Measurements from ENCODE around the gene MBD3L2B.
"Not testable (repeated sequence)": the region's sequence is repeated elsewhere in the genome, so short reads cannot be mapped to it uniquely, and the experiment has no call there.

Gene MBD3L2B

GRCh38 chr19:7051421-7051820 is 30.2 kb upstream of the MBD3L2B start:
- not testable (repeated sequence) for H3K4me3 Mint-ChIP-seq; H3K27ac Mint-ChIP-seq; ATAC-seq; H3K4me1 Mint-ChIP-seq; DNase-seq; H3K27me3 Mint-ChIP-seq; H3K36me3 Mint-ChIP-seq (ENCODE audit: low read depth); H3K9me3 Mint-ChIP-seq

DNA sequence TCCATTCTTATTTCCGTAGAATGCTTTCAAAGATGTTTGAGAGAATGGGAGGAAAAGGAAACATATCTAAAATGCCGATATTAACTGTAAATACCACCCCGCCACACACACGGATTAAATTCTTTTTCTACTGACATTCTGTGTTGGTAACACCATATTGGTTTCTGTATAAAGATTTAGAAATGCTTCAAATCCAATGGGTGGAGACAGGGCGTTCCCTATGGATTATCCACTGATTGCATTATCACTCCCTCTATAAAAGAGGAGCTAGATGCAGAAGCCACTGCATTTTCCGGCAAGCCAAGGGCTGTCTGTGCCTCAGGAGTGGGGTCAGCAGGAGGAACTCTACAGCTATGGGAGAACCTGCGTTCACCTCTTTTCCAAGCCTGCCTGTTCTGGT is 27.8 kb upstream of the MBD3L2B start, which contains the start of gene MBD3L2:
TSS of gene MBD3L2 (plus strand) at position 301 of the 400 bp plus-strand sequence. CDS start at position 354, 53 bp downstream.
- H3K4me1 Mint-ChIP-seq; H3K27ac Mint-ChIP-seq; ATAC-seq; H3K4me3 Mint-ChIP-seq; DNase-seq; H3K9me3 Mint-ChIP-seq; H3K36me3 Mint-ChIP-seq (ENCODE audit: low read depth); H3K27me3 Mint-ChIP-seq: not testable (repeated sequence)

DNA sequence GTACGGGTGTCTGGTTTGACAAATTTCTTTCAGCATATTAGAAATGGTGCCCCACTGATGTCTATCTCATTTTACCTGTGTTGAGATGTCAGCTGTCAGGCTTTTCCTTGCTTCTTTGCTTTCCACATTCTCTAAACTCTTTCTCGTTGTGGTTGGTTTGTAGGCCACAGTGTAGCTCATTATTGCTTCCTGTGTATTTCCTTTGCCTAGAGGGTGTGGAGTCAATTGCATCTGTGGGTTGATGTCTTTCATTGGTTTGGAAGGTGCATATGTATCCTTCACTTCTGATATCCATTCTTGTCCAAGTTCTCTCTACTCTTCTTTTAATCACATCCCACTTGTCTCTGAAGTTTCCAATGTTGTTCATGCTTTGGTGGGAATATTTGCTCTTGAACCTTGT is 20.3 kb upstream of the MBD3L2B start:
- not testable (repeated sequence) for H3K9me3 Mint-ChIP-seq; H3K27me3 Mint-ChIP-seq; ATAC-seq; H3K36me3 Mint-ChIP-seq (ENCODE audit: low read depth); H3K4me3 Mint-ChIP-seq; H3K27ac Mint-ChIP-seq; H3K4me1 Mint-ChIP-seq; DNase-seq

DNA sequence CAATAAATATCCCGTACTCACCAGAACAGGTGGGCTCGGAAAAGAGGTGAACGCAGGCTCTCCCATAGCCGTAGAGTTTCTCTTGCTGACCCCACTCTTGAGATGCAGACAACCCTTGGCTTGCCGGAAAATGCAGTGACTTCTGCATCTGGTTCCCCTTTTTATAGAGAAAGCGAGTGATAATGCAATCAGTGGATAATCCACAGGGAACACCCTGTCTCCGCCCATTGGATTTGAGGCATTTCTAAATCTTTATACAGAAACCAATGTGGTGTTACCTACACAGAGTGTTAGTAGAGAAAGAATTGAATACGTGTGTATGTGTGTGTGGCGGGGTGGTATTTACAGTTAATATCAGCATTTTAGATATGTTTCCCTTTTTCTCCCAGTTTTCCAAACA is 18.8 kb upstream of the MBD3L2B start, which contains the start of gene MBD3L4:
TSS of gene MBD3L4 (minus strand) at position 101 of the 400 bp plus-strand sequence. CDS start at position 66, 35 bp downstream.
- not testable (repeated sequence) for H3K4me3 Mint-ChIP-seq; H3K27me3 Mint-ChIP-seq; H3K9me3 Mint-ChIP-seq; H3K36me3 Mint-ChIP-seq (ENCODE audit: low read depth); ATAC-seq; H3K4me1 Mint-ChIP-seq; DNase-seq; H3K27ac Mint-ChIP-seq

- not testable (repeated sequence) for H3K4me3 Mint-ChIP-seq; H3K27ac Mint-ChIP-seq; DNase-seq; H3K9me3 Mint-ChIP-seq; ATAC-seq; H3K36me3 Mint-ChIP-seq (ENCODE audit: low read depth); H3K4me1 Mint-ChIP-seq; H3K27me3 Mint-ChIP-seq
Measured at GRCh38 chr19:7030278-7030677, 9.0 kb upstream of the MBD3L2B start, which contains the start of gene MBD3L5. TSS of gene MBD3L5 (plus strand) at chr19:7030578. CDS start at chr19:7030612, 34 bp downstream.

DNA sequence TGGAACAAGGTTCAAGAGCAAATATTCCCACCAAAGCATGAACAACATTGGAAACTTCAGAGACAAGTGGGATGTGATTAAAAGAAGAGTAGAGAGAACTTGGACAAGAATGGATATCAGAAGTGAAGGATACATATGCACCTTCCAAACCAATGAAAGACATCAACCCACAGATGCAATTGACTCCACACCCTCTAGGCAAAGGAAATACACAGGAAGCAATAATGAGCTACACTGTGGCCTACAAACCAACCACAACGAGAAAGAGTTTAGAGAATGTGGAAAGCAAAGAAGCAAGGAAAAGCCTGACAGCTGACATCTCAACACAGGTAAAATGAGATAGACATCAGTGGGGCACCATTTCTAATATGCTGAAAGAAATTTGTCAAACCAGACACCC is 7.6 kb upstream of the MBD3L2B start:
- H3K27me3 Mint-ChIP-seq; ATAC-seq; H3K27ac Mint-ChIP-seq; H3K4me1 Mint-ChIP-seq; H3K4me3 Mint-ChIP-seq; H3K9me3 Mint-ChIP-seq; H3K36me3 Mint-ChIP-seq (ENCODE audit: low read depth); DNase-seq: not testable (repeated sequence)

GRCh38 chr19:7018828-7019227 is 2.4 kb downstream of the MBD3L2B start:
- ATAC-seq (no peak), DNase-seq (no peak)
- H3K4me1 Mint-ChIP-seq: peaks cover 6% of the 10 kb centered on the region
- no peaks in the 10 kb centered on the region for H3K36me3 Mint-ChIP-seq (ENCODE audit: low read depth)
- no peaks in the 10 kb centered on the region for H3K27me3 Mint-ChIP-seq
- H3K4me3 Mint-ChIP-seq: no peak overlapping the region
- H3K9me3 Mint-ChIP-seq: no peaks in the 10 kb centered on the region
- H3K27ac Mint-ChIP-seq: no peak overlapping the region

GRCh38 chr19:7013678-7014077 is 7.6 kb downstream of the MBD3L2B start:
- H3K36me3 Mint-ChIP-seq (ENCODE audit: low read depth): no peaks in the 10 kb centered on the region
- ATAC-seq (peak; percentile 62), DNase-seq (no peak)
- no peak overlapping the region for H3K4me3 Mint-ChIP-seq
- H3K27ac Mint-ChIP-seq: peak overlapping the region; percentile 34
- H3K9me3 Mint-ChIP-seq: no peaks in the 10 kb centered on the region
- no peaks in the 10 kb centered on the region for H3K27me3 Mint-ChIP-seq
- H3K4me1 Mint-ChIP-seq: peaks cover 35% of the 10 kb centered on the region

- no peak overlapping the region for H3K4me3 Mint-ChIP-seq
- no peaks in the 10 kb centered on the region for H3K27me3 Mint-ChIP-seq
- H3K9me3 Mint-ChIP-seq: no peaks in the 10 kb centered on the region
- H3K27ac Mint-ChIP-seq: peak overlapping the region; percentile 35
- DNase-seq (no peak), ATAC-seq (peak; percentile 87)
- H3K4me1 Mint-ChIP-seq: peaks cover 50% of the 10 kb centered on the region
- H3K36me3 Mint-ChIP-seq (ENCODE audit: low read depth): no peaks in the 10 kb centered on the region
Measured at GRCh38 chr19:7010722-7011593, 10.3 kb downstream of the MBD3L2B start.

DNA sequence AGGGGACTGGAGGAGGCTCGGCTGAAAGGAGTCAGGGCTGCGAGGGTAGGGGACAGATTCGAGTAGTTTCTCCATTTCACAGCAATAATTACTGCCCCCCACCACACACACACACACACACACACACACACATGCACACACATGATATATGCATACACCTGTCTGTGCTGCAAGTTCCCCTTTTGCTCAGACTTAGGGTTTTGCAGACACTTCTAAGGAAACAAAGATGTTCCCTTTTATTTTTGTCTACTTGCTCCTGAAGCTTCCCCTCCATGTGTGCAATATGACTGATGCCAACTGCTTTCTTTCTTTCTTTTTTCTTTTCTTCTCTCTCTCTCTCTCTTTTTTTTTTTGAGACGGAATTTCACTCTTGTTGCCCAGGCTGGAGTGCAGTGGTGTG is 13.4 kb downstream of the MBD3L2B start:
- Mint-ChIP-seq H3K27me3 (no peaks in the 10 kb centered on the region), H3K36me3 (ENCODE audit: low read depth) (no peaks in the 10 kb centered on the region), H3K27ac (no peak overlapping the region), H3K4me1 (peaks cover 37% of the 10 kb centered on the region), H3K9me3 (no peaks in the 10 kb centered on the region), H3K4me3 (no peak overlapping the region)
- DNase-seq (no peak), ATAC-seq (no peak)

GRCh38 chr19:7006135-7006704 is 15.0 kb downstream of the MBD3L2B start:
- no peaks in the 10 kb centered on the region for H3K9me3 Mint-ChIP-seq
- ATAC-seq (no peak), DNase-seq (no peak)
- H3K27me3 Mint-ChIP-seq: peaks cover 2% of the 10 kb centered on the region
- H3K4me1 Mint-ChIP-seq: peaks cover 36% of the 10 kb centered on the region
- no peaks in the 10 kb centered on the region for H3K36me3 Mint-ChIP-seq (ENCODE audit: low read depth)
- no peak overlapping the region for H3K4me3 Mint-ChIP-seq
- no peak overlapping the region for H3K27ac Mint-ChIP-seq

- Mint-ChIP-seq H3K27me3 (peaks cover 2% of the 10 kb centered on the region), H3K9me3 (no peaks in the 10 kb centered on the region), H3K27ac (no peak overlapping the region), H3K36me3 (ENCODE audit: low read depth) (no peaks in the 10 kb centered on the region), H3K4me3 (no peak overlapping the region), H3K4me1 (peaks cover 22% of the 10 kb centered on the region)
- DNase-seq (no peak), ATAC-seq (no peak)
Measured at GRCh38 chr19:7004313-7004931, 16.8 kb downstream of the MBD3L2B start.

GRCh38 chr19:7000816-7001215 is 20.4 kb downstream of the MBD3L2B start:
- H3K27ac Mint-ChIP-seq: no peak overlapping the region
- DNase-seq: no peak
- H3K36me3 Mint-ChIP-seq (ENCODE audit: low read depth): no peaks in the 10 kb centered on the region
- H3K9me3 Mint-ChIP-seq: peaks cover 3% of the 10 kb centered on the region
- H3K27me3 Mint-ChIP-seq: peaks cover 2% of the 10 kb centered on the region
- no peak overlapping the region for H3K4me3 Mint-ChIP-seq
- H3K4me1 Mint-ChIP-seq: peaks cover 4% of the 10 kb centered on the region
- ATAC-seq: no peak

DNA sequence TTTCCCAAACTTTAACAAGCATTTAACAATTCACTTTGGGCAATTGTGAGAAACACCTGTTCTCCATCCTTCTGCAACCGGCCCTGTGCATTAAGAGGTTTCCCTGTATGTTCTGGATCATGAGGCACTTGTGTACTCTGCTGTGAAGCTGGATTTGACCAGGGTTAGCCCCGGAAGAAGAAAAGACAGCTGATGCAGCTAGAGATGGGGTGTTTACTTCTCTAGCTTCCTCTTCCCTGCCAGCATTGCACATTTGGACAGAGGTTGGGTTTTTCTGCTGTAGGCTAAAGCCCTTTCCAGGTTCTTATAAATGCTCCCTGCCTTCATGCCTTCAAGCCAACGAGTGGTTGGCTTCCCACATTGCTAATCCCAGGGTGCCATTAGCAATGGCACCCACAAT is 20.9 kb downstream of the MBD3L2B start:
- H3K4me1 Mint-ChIP-seq: peaks cover 4% of the 10 kb centered on the region
- no peak for DNase-seq
- ATAC-seq: no peak
- H3K27ac Mint-ChIP-seq: no peak overlapping the region
- no peak overlapping the region for H3K4me3 Mint-ChIP-seq
- H3K9me3 Mint-ChIP-seq: peaks cover 6% of the 10 kb centered on the region
- H3K27me3 Mint-ChIP-seq: peaks cover 2% of the 10 kb centered on the region
- no peaks in the 10 kb centered on the region for H3K36me3 Mint-ChIP-seq (ENCODE audit: low read depth)

DNA sequence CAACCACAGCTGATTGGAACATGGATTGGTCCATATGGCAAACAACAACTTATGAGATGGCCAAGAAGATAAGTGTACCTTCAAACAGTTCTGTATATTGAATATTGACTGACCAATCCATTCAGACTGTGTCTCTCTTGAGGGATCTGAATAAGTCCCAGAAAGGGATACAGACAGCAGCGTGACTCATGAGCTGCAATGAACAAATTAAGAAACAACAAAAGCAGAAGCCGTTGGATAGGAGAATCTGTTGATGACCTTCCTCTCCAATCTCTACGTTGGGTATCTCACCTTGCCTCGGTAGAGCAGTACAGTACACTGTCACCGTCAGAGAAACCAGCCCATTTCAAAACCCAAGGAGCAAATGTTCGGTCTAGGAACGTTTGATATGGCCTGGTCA is 21.3 kb downstream of the MBD3L2B start:
- H3K9me3 Mint-ChIP-seq: peaks cover 10% of the 10 kb centered on the region
- no peaks in the 10 kb centered on the region for H3K36me3 Mint-ChIP-seq (ENCODE audit: low read depth)
- H3K27me3 Mint-ChIP-seq: peaks cover 2% of the 10 kb centered on the region
- no peak for DNase-seq
- ATAC-seq: no peak
- peaks cover 4% of the 10 kb centered on the region for H3K4me1 Mint-ChIP-seq
- H3K27ac Mint-ChIP-seq: no peak overlapping the region
- no peak overlapping the region for H3K4me3 Mint-ChIP-seq
